IMR-90 (cell line): ENCODE results near the gene NCR1. TPM values are rescaled to one million over a fixed set of nuclear protein-coding genes. Genes with fewer than 3 reads are reported as not detected.
"Not testable (repeated sequence)": the region's sequence is repeated elsewhere in the genome, so short reads cannot be mapped to it uniquely, and the experiment has no call there.

Experiments
- ATAC-seq: fragments of 200-7000 bp; cut with Tn5 transposase; 2 replicates; pipeline ENCODE4 v1.9.1; 2020; ENCODE audit warnings: low read depth, mild to moderate bottlenecking, moderate library complexity
- BruUV-seq: library from RNA; stranded (reverse); fragments of 400-500 nt; replicated peaks from 2 replicates; lab custom pipeline; 2021; lab: Mats Ljungman, UMichigan
- CTCF ChIA-PET: fragments of 300-600 bp; formaldehyde crosslinking; extraction: SDS; loops from one replicate; lab custom pipeline; 2021; ENCODE audit warnings: antibody characterized with exemption; lab: Yijun Ruan, JAX
- POLR2A ChIA-PET: fragments of 300-600 bp; sonication (Branson Sonifier 250); formaldehyde crosslinking; loops from one replicate; lab custom pipeline; 2022; ENCODE audit warnings: antibody characterized with exemption; ENCODE audit not compliant: unreplicated experiment; lab: Charles Lee
- DNase-seq: peaks from one replicate; pipeline ENCODE4 v3.0.0; 2013
- H2AFZ ChIP-seq: replicated peaks from 2 replicates; pipeline ENCODE3; 2013; ENCODE audit warnings: low read length, mild to moderate bottlenecking; ENCODE audit not compliant: poor library complexity
- H2AK5ac ChIP-seq: 2 replicates; pipeline ENCODE4 v1.6.1; 2013; ENCODE audit warnings: low read depth, low read length, inconsistent platforms
- H2AK9ac ChIP-seq: replicated peaks from 2 replicates; pipeline ENCODE3; 2013; ENCODE audit warnings: mild to moderate bottlenecking, low read depth, low read length, moderate library complexity; ENCODE audit not compliant: poor library complexity
- H2BK120ac ChIP-seq: 2 replicates; pipeline ENCODE4 v1.6.1; 2013; ENCODE audit warnings: low read depth, low read length, inconsistent platforms
- H2BK15ac ChIP-seq: 3 replicates; pipeline ENCODE4 v1.6.1; 2013; ENCODE audit warnings: low read depth, low read length, inconsistent platforms
- H2BK20ac ChIP-seq: 2 replicates; pipeline ENCODE4 v1.6.1; 2013; ENCODE audit warnings: low read depth, mild to moderate bottlenecking, inconsistent platforms, low read length, moderate library complexity
- H2BK5ac ChIP-seq: 2 replicates; pipeline ENCODE4 v1.6.1; 2013; ENCODE audit warnings: mild to moderate bottlenecking, low read depth, low read length, inconsistent platforms; ENCODE audit not compliant: poor library complexity, severe bottlenecking
- H3K14ac ChIP-seq: replicated peaks from 2 replicates; pipeline ENCODE4 v1.6.1; 2013; ENCODE audit warnings: low read depth, low read length, inconsistent platforms
- H3K18ac ChIP-seq: 2 replicates; pipeline ENCODE4 v1.6.1; 2013; ENCODE audit warnings: low read depth, low read length, control low read depth
- H3K23ac ChIP-seq: 2 replicates; pipeline ENCODE4 v1.6.1; 2013; ENCODE audit warnings: low read depth, low read length, inconsistent platforms
- H3K27ac ChIP-seq: 2 replicates; pipeline ENCODE4 v1.5.1; 2013; ENCODE audit warnings: mild to moderate bottlenecking, control low read depth, low read length; ENCODE audit not compliant: insufficient read depth
- H3K27me3 ChIP-seq: 2 replicates; pipeline ENCODE4 v1.6.1; 2013; ENCODE audit warnings: low read length; ENCODE audit not compliant: control insufficient read depth, insufficient read depth
- H3K36me3 ChIP-seq: 2 replicates; pipeline ENCODE4 v1.6.1; 2013; ENCODE audit warnings: low read length, mixed read lengths; ENCODE audit not compliant: control insufficient read depth, insufficient read depth
- H3K4ac ChIP-seq: 2 replicates; pipeline ENCODE4 v1.6.1; 2013; ENCODE audit warnings: low read depth, low read length, inconsistent platforms
- H3K4me1 ChIP-seq: 2 replicates; pipeline ENCODE4 v1.6.1; 2013; ENCODE audit warnings: low read length, mixed read lengths; ENCODE audit not compliant: control insufficient read depth, insufficient read depth
- H3K4me2 ChIP-seq: 2 replicates; pipeline ENCODE4 v1.6.1; 2013; ENCODE audit warnings: low read depth, mild to moderate bottlenecking, control low read depth, low read length, moderate library complexity
- H3K4me3 ChIP-seq: 2 replicates; pipeline ENCODE4 v1.5.1; 2013; ENCODE audit warnings: low read depth, mild to moderate bottlenecking, control low read depth, low read length, moderate library complexity; ENCODE audit not compliant: insufficient read depth
- H3K56ac ChIP-seq: 2 replicates; pipeline ENCODE4 v1.6.1; 2013; ENCODE audit warnings: low read length, inconsistent platforms; ENCODE audit not compliant: insufficient read depth; ENCODE audit errors: extremely low read depth
- H3K79me1 ChIP-seq, 2 experiments: 2 replicates each; pipeline ENCODE4 v1.6.1; 2013; ENCODE audit warnings: low read length in 2 of 2, inconsistent platforms in 1 of 2, low read depth in 1 of 2
- H3K9ac ChIP-seq: 2 replicates; pipeline ENCODE4 v1.6.1; 2013; ENCODE audit warnings: low read depth, low read length, control low read depth
- H3K9me1 ChIP-seq: 2 replicates; pipeline ENCODE4 v1.6.1; 2013; ENCODE audit warnings: low read length, inconsistent platforms; ENCODE audit not compliant: insufficient read depth
- H3K9me3 ChIP-seq: 2 replicates; pipeline ENCODE4 v1.6.1; 2013; ENCODE audit warnings: low read length; ENCODE audit not compliant: control insufficient read depth, insufficient read depth
- H4K20me1 ChIP-seq: 2 replicates; pipeline ENCODE4 v1.6.1; 2013; ENCODE audit warnings: low read length, inconsistent platforms; ENCODE audit not compliant: insufficient read depth
- H4K5ac ChIP-seq: 2 replicates; pipeline ENCODE4 v1.6.1; 2013; ENCODE audit warnings: mild to moderate bottlenecking, low read depth, low read length, control low read depth
- H4K8ac ChIP-seq, 2 experiments: 2 replicates each; pipeline ENCODE4 v1.6.1; 2013; ENCODE audit warnings: low read depth in 2 of 2, low read length in 2 of 2, control low read depth in 1 of 2, inconsistent platforms in 1 of 2
- H4K91ac ChIP-seq: 2 replicates; pipeline ENCODE4 v1.6.1; 2013; ENCODE audit warnings: low read depth, low read length, inconsistent platforms; ENCODE audit not compliant: insufficient read depth
- WGBS, 2 experiments: methylation state at CpG; one replicate each; pipeline versions ENCODE4 v1.1.5 to v1.1.7; 2013; ENCODE audit warnings: missing lambda C conversion rate in 2 of 2; ENCODE audit not compliant: insufficient read length in 1 of 2; ENCODE audit errors: extremely low coverage in 2 of 2; 5-methylcytosine and 5-hydroxymethylcytosine counted together
- dilution Hi-C: fragments of 300-500 bp; cut with HindIII; formaldehyde crosslinking; loops from one replicate; pipeline ENCODE4 v1.14.3; 2018; ENCODE audit warnings: low sequenced_read_pairs; ENCODE audit not compliant: unreplicated experiment
- in situ Hi-C: fragments of 300-500 bp; cut with MboI; formaldehyde crosslinking; loops from 3 replicates; pipeline ENCODE4 v1.14.3; 2019; ENCODE audit warnings: low sequenced_read_pairs, inconsistent platforms, mixed read lengths
- intact Hi-C: fragments of 100-400 bp; cut with micrococcal nuclease; formaldehyde crosslinking; loops from 2 replicates; pipeline ENCODE4 v1.10.0; 2022
- polyA plus RNA-seq, 3 experiments: library from polyadenylated mRNA; depleted of rRNA; stranded (reverse); fragments of >200 nt; gene quantifications; 2 replicates each; pipeline ENCODE4 v1.2.3, GENCODE V29; 2012; ENCODE audit warnings: low replicate concordance in 1 of 3
- total RNA-seq: library from RNA; depleted of rRNA; stranded (reverse); fragments of >200 nt; gene quantifications from 2 replicates; pipeline ENCODE4 v1.2.3, GENCODE V29; 2012

NCR1 gene
- total and polyA plus RNA-seq, 2 of the 4 experiments (the other 2 are of a cell fraction), result not detected

DNA sequence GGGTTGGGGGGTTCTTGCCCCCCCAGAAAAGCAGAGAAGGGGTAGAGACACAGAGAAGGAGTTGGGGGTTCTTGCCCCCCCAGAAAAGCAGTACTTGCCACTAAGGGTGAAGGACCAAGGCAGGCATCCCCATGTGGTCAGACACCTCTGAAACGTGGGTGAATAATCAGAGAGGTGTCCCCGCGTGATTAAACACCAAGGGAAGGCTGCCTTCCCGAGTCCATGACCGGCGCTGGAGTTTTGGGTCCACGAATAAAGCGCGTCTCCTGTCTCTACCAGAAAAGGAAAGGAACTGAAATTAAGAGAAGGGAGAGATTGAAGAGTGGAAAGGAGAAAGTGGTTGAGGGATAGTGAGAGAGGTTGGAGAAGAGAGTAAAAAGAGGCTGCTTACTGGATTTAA lies 6.3 kb upstream of the NCR1 start:
- H3K4me2 ChIP-seq, ATAC-seq, H2BK120ac ChIP-seq, H3K23ac ChIP-seq, H2BK20ac ChIP-seq, dilution Hi-C loops, POLR2A ChIA-PET, H3K27ac ChIP-seq, H4K5ac ChIP-seq, H3K36me3 ChIP-seq, H2BK15ac ChIP-seq, H4K8ac ChIP-seq, BruUV-seq, H3K14ac ChIP-seq, in situ Hi-C loops, H2AFZ ChIP-seq, H3K4me3 ChIP-seq, H3K9ac ChIP-seq, H3K4me1 ChIP-seq, DNase-seq, H2AK5ac ChIP-seq, H3K18ac ChIP-seq, H3K27me3 ChIP-seq, H3K79me1 ChIP-seq, intact Hi-C loops, H4K20me1 ChIP-seq, H2BK5ac ChIP-seq, H4K91ac ChIP-seq, H3K4ac ChIP-seq, H2AK9ac ChIP-seq, H3K9me3 ChIP-seq, CTCF ChIA-PET, H3K56ac ChIP-seq, H3K9me1 ChIP-seq: not testable (repeated sequence)
- 78% methylated on average over 6 of the region's 9 CpGs; no CpG with 5 or more reads in 1 of the 2 experiments for WGBS, 2 experiments

DNA sequence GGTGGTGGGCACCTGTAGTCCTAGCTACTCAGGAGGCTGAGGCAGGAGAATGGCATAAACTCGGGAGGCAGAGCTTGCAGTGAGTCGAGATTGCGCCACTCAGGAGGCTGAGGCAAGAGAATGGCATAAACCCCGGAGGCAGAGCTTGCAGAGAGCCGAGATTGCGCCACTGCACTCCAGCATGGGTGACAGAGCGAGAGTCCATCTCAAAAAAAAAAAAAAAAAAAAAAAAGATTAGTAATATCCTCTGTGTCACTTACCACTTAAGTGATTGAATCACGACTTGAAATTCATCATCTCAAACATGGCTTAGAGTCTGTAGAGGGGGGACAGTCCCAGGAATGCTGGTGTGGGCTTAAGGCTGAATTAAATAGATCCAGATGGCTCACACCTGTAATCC lies 4.8 kb upstream of the NCR1 start:
- H2BK15ac ChIP-seq, H4K8ac ChIP-seq, H3K18ac ChIP-seq, H3K4ac ChIP-seq, H3K23ac ChIP-seq, H4K91ac ChIP-seq, in situ Hi-C loops, H3K9ac ChIP-seq, H2AK5ac ChIP-seq, H2BK20ac ChIP-seq, H3K36me3 ChIP-seq, BruUV-seq, H3K14ac ChIP-seq, DNase-seq, H3K56ac ChIP-seq, dilution Hi-C loops, H3K79me1 ChIP-seq, H2AFZ ChIP-seq, H3K4me1 ChIP-seq, H3K4me3 ChIP-seq, H3K27me3 ChIP-seq, H4K5ac ChIP-seq, H2AK9ac ChIP-seq, CTCF ChIA-PET, H2BK120ac ChIP-seq, H4K20me1 ChIP-seq, intact Hi-C loops, H2BK5ac ChIP-seq, ATAC-seq, POLR2A ChIA-PET, H3K4me2 ChIP-seq, H3K27ac ChIP-seq, H3K9me1 ChIP-seq: not testable (repeated sequence)
- H3K9me3 ChIP-seq, result peaks cover 11% of the 10 kb centered on the region
- WGBS, 2 experiments, result no CpG with 5 or more reads among the region's 8 CpGs
